Mesothelial cell of epicardium (in vitro differentiated cells): ENCODE measurements around the gene RTEL1. TPM values are rescaled to one million over a fixed set of nuclear protein-coding genes. Genes with fewer than 3 reads are reported as not detected.

ENCODE experiments used
- DNase-seq, 2 experiments: peaks; one replicate each; pipeline ENCODE4 v3.0.0; 2021; ENCODE audit warnings: low spot score in 2 of 2; ENCODE audit not compliant: unreplicated experiment in 2 of 2
- H3K27ac Mint-ChIP-seq: 2 replicates; pipeline ENCODE4 v1.8.0; 2021; ENCODE audit warnings: mixed read lengths
- H3K27me3 Mint-ChIP-seq: 2 replicates; pipeline ENCODE4 v1.8.0; 2021; ENCODE audit warnings: low read depth, mixed read lengths
- H3K36me3 Mint-ChIP-seq: 2 replicates; pipeline ENCODE4 v1.8.0; 2021; ENCODE audit warnings: mixed read lengths
- H3K4me1 Mint-ChIP-seq: 2 replicates; pipeline ENCODE4 v1.8.0; 2021; ENCODE audit warnings: mixed read lengths
- H3K4me3 Mint-ChIP-seq: 2 replicates; pipeline ENCODE4 v1.8.0; 2021; ENCODE audit warnings: mild to moderate bottlenecking, moderate library complexity, mixed read lengths
- H3K9me3 Mint-ChIP-seq: 2 replicates; pipeline ENCODE4 v1.8.0; 2021; ENCODE audit warnings: mixed read lengths
- CTCF ChIP-seq: fragments of 200-600 bp; sonication (generic); IDR thresholded peaks from one replicate; pipeline ENCODE4 v1.5.0; 2021; ENCODE audit warnings: antibody characterized with exemption; ENCODE audit not compliant: unreplicated experiment
- total RNA-seq: library from RNA; stranded (reverse); gene quantifications from 3 replicates; pipeline ENCODE4 v1.2.1, GENCODE V29; 2021

RTEL1 gene
- total RNA-seq, 1 donor from 2014 or later = 38.7 TPM

DNA sequence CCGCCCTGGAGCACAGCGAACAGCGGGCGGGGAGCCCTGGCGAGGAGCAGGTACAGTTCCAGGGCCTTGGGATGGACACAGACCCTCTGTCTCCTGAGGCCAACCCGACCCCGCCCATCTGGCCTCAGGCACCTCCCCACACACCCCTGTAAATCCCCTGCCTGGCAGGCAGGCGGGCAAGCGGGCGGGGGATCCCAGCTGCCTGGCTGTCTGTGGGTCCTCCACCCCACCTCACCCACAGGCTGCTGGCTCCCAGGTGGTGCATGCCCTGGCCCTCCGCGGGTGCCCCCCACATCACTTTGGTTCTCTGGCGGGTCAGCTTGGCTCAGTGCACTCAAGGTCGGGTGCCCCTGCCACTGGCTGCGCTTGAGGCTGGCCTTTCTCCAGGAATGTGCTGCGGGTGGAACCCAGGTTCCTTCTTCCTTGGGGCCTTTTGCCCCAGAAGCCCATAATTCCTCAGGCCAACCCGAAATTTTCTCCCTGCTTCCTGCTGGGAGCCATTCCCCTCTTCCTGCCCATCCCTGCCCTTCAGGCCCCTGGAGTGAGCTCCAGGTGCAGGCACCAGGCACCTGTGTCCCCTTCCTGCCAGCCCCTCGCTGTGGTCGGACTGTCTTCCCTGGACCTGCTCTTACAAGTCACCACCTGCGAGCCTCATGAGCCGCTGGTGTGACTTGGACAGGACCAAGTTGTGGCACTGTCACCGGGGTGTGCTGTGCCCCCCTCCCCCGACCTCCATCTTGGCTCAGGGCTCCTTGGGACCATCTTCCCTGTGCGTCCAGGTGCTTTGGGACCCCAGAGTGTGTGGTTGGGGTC lies 33.0 kb downstream of the RTEL1 start:
- no peak overlapping the region for H3K4me3 Mint-ChIP-seq
- peaks cover 7% of the 10 kb centered on the region for H3K36me3 Mint-ChIP-seq
- TF ChIP-seq CTCF = no peak
- H3K27ac Mint-ChIP-seq = no peak overlapping the region
- H3K9me3 Mint-ChIP-seq = no peaks in the 10 kb centered on the region
- no peaks in the 10 kb centered on the region for H3K27me3 Mint-ChIP-seq
- no peaks in the 10 kb centered on the region for H3K4me1 Mint-ChIP-seq
- DNase-seq = no peak

- H3K27ac Mint-ChIP-seq = no peak overlapping the region
- no peaks in the 10 kb centered on the region for H3K4me1 Mint-ChIP-seq
- no peak for DNase-seq
- peaks cover 7% of the 10 kb centered on the region for H3K36me3 Mint-ChIP-seq
- H3K4me3 Mint-ChIP-seq = no peak overlapping the region
- no peak for TF ChIP-seq CTCF
- H3K27me3 Mint-ChIP-seq = no peaks in the 10 kb centered on the region
- no peaks in the 10 kb centered on the region for H3K9me3 Mint-ChIP-seq
Observed at GRCh38 chr20:63691711-63692435, 33.8 kb downstream of the RTEL1 start.

- TF ChIP-seq CTCF = no peak
- Mint-ChIP-seq H3K27me3 (no peaks in the 10 kb centered on the region), H3K9me3 (no peaks in the 10 kb centered on the region)
Observed at GRCh38 chr20:63692436-63693082, 34.4 kb downstream of the RTEL1 start.

DNA sequence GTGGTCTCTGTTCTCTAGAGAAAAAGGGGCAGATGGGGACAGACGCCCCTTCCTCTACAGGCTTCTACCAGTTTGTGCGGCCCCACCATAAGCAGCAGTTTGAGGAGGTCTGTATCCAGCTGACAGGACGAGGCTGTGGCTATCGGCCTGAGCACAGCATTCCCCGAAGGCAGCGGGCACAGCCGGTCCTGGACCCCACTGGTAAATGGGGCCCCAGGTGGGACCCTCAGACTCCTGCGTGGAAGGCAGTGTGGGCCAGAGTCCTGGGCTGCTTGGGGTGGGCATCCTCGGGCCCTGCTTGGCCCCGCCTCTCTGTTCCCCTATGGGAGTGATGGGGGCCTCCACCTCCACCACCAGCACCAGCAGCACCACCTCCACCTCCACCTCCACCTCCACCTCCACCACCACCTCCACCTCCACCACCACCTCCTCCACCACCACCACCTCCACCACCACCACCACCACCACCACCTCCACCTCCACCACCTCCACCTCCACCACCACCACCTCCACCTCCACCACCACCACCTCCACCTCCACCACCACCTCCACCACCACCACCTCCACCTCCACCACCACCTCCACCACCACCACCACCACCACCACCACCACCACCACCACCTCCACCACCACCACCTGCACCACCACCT lies 35.1 kb downstream of the RTEL1 start:
- H3K27ac Mint-ChIP-seq = no peak overlapping the region
- peaks cover 7% of the 10 kb centered on the region for H3K36me3 Mint-ChIP-seq
- H3K4me1 Mint-ChIP-seq = no peaks in the 10 kb centered on the region
- H3K27me3 Mint-ChIP-seq = no peaks in the 10 kb centered on the region
- H3K4me3 Mint-ChIP-seq = no peak overlapping the region
- DNase-seq = no peak
- H3K9me3 Mint-ChIP-seq = no peaks in the 10 kb centered on the region
- TF ChIP-seq CTCF = no peak

More at GRCh38 chr20:63692436-63693082, 34.4 kb downstream of the RTEL1 start:
- no peak overlapping the region for H3K4me3 Mint-ChIP-seq
- peak overlapping the region; percentile 50 for H3K27ac Mint-ChIP-seq
- H3K36me3 Mint-ChIP-seq = peaks cover 7% of the 10 kb centered on the region
- no peaks in the 10 kb centered on the region for H3K4me1 Mint-ChIP-seq
- DNase-seq = no peak

DNA sequence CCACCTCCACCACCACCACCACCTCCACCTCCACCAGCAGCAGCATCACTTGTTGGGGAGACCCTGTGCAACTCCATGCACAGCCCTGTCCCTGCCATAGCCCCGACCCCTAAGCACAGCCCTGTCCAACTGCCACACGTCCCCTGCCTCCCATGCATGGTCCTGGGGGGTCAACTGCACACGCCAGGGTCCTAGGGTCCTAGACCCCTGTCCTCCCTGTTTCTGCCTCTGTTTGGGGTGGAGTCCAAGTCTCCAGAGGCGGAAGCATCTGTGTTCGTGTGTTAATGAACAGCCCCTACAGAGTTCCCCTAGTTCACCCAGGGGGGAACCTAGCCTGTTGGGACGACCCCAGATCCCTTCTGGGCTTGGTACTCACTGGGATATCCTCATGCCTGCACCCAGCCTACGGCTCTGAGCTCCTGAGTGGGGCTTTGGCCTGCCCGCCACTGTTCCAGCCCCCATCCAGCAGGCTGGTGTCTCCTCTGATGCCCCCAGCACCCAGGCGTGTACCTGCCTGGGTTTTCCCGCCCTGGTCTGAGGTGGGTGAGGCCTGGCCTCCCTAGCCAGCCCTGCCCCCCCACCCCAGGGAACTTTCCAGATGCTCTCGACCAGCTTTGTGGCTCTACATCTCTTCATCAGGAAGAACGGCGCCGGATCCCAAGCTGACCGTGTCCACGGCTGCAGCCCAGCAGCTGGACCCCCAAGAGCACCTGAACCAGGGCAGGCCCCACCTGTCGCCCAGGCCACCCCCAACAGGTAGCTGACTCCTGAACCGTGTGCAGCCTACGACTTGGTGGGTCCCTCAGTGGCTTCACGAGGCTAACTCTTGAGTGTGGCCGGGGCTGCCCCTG lies 35.8 kb downstream of the RTEL1 start:
- H3K4me3 Mint-ChIP-seq = no peak overlapping the region
- no peaks in the 10 kb centered on the region for H3K9me3 Mint-ChIP-seq
- peaks cover 7% of the 10 kb centered on the region for H3K36me3 Mint-ChIP-seq
- H3K27ac Mint-ChIP-seq = peak overlapping the region; percentile 16
- no peaks in the 10 kb centered on the region for H3K27me3 Mint-ChIP-seq
- no peaks in the 10 kb centered on the region for H3K4me1 Mint-ChIP-seq
- DNase-seq = no peak
- TF ChIP-seq CTCF = no peak
